Tibial nerve (tissue), 4 donors: Measurements from ENCODE around the gene ZNF516.

Source experiments
- EP300 ChIP-seq, 2 donors: sonication (generic); formaldehyde crosslinking; IDR thresholded peaks; one replicate each; pipeline ENCODE4 v1.6.1; 2017; ENCODE audit warnings: antibody characterized with exemption in 2 of 2, mild to moderate bottlenecking in 1 of 2
- POLR2A ChIP-seq, 2 donors: fragments of 450-650 bp; IDR thresholded peaks; one replicate each; pipeline ENCODE4 v1.6.1; 2017; ENCODE audit warnings: antibody characterized with exemption in 2 of 2, mild to moderate bottlenecking in 2 of 2, moderate library complexity in 2 of 2
- TF ChIP-seq, protein P1 (sequence below), 5 experiments: fragments of 200-600 bp in 3 of 5; fragments of 450-650 bp in 2 of 5; sonication (generic) in 3 of 5; IDR thresholded peaks; one replicate each; pipeline ENCODE4 v1.5.1; 2016 to 2019; ENCODE audit warnings: antibody characterized with exemption in 5 of 5, mild to moderate bottlenecking in 3 of 5, moderate library complexity in 2 of 5

DNA sequence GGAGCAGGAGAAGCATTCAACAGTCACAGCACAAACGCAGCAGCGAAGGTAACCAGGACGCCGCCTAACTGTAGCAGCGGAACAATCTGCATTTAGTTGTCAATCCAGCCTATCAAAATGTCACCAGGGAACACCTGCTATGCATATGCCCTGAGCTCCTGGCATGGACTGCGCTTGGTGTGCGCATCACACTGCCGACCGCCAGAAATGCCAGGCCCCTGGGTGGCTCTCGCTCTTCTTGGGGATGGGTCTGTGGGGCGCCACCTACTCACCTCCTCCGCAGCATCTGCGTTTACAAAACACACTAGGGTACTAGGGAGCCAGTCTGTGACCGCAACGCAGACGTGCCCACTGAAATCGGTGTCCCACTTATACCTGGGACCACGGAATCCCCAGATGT is 31.7 kb downstream of the ZNF516 start:
- TF ChIP-seq, protein P1, sequence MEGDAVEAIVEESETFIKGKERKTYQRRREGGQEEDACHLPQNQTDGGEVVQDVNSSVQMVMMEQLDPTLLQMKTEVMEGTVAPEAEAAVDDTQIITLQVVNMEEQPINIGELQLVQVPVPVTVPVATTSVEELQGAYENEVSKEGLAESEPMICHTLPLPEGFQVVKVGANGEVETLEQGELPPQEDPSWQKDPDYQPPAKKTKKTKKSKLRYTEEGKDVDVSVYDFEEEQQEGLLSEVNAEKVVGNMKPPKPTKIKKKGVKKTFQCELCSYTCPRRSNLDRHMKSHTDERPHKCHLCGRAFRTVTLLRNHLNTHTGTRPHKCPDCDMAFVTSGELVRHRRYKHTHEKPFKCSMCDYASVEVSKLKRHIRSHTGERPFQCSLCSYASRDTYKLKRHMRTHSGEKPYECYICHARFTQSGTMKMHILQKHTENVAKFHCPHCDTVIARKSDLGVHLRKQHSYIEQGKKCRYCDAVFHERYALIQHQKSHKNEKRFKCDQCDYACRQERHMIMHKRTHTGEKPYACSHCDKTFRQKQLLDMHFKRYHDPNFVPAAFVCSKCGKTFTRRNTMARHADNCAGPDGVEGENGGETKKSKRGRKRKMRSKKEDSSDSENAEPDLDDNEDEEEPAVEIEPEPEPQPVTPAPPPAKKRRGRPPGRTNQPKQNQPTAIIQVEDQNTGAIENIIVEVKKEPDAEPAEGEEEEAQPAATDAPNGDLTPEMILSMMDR (IDR thresholded peaks at IDR 0.05): no peak
- no peak for TF ChIP-seq POLR2A (IDR thresholded peaks at IDR 0.05)
- TF ChIP-seq EP300 (IDR thresholded peaks at IDR 0.05): no peak
